HG02610 (cell line): Measurements from ENCODE around the gene LASP1.
"Not testable (repeated sequence)": the region's sequence is repeated elsewhere in the genome, so short reads cannot be mapped to it uniquely, and the experiment has no call there.

Experiments used
- ATAC-seq: cut with Tn5 transposase; IDR thresholded peaks from one replicate; pipeline ENCODE4 v1.9.1; 2021; ENCODE audit warnings: mild to moderate bottlenecking, moderate library complexity; ENCODE audit not compliant: unreplicated experiment

Gene LASP1

GRCh38 chr17:38922538-38923297 lies 52.9 kb downstream of the LASP1 start:
- no peak for ATAC-seq

- ATAC-seq, result no peak
Observed at GRCh38 chr17:38925263-38925995, 55.6 kb downstream of the LASP1 start, which contains the start of gene LASP1NB. TSS of gene LASP1NB (plus strand) at chr17:38925614.

- ATAC-seq, result peak; percentile 51
Observed at GRCh38 chr17:38926293-38927070, 56.6 kb downstream of the LASP1 start.

GRCh38 chr17:38930782-38931181 lies 60.9 kb downstream of the LASP1 start:
- ATAC-seq, result not testable (repeated sequence)

- not testable (repeated sequence) for ATAC-seq
Observed at GRCh38 chr17:38933962-38934361, 64.1 kb downstream of the LASP1 start.

GRCh38 chr17:38939987-38940386 lies 70.1 kb downstream of the LASP1 start:
- ATAC-seq, result no peak

DNA sequence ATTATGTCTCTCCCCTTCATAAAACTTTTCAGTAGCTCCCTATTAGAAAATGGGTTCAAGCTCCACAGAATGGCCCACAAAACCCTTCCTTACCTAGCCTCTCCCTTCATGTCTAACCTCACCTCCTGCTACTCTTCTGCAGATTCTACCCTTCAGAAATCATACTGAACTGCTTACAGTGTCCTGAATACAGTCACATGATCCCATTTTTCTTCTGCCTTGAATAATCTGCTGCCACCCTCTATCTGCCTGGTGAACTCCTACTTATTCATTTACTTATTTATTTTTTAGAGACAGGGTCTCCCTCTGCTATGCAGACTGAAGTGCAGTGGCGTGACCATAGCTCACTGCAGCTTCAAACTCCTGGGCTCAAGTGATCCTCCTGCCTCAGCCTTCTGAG lies 70.5 kb downstream of the LASP1 start:
- no peak for ATAC-seq

- no peak for ATAC-seq
Observed at GRCh38 chr17:38942696-38943334, 73.0 kb downstream of the LASP1 start.

DNA sequence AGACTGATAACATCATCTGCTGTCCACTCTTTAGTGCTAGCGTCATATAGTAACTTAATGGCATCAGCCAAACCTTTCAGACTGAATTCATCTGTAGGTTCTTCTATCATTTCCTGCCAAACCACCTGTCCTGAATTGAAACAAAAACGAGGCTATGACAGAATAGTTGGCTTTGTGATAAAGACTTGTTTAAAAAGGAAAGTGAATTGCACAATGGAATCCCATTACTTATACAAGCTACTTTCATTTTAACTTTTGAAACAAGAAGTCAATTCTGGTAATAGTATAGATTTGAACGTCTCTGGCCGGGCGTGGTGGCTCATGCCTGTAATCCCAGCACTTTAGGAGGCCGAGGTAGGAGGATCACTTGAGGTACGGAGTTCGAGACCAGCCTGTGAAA lies 73.7 kb downstream of the LASP1 start:
- no peak for ATAC-seq

GRCh38 chr17:38947189-38947588 lies 77.3 kb downstream of the LASP1 start:
- no peak for ATAC-seq

- ATAC-seq, result not testable (repeated sequence)
Observed at GRCh38 chr17:38953800-38954199, 83.9 kb downstream of the LASP1 start.

GRCh38 chr17:38958326-38958725 lies 88.5 kb downstream of the LASP1 start:
- no peak for ATAC-seq

DNA sequence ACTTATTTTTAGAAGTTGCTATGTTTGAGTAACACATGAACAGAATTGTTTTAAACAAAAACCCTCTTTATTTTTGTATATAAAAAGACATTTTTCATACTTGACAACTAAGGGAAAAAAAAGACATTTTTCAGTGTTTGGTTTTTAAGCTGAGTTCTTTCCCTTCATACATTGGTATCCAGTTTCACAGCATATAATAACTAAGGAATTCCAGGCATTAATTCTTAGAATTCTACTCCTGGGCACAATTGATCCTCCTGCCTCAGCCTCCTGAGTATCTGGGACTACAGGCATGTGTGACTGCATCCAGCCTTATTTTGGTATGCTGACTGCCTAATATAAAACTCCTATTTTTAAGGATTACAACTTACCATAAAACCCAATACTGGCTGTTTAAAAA lies 88.9 kb downstream of the LASP1 start:
- ATAC-seq, result no peak

DNA sequence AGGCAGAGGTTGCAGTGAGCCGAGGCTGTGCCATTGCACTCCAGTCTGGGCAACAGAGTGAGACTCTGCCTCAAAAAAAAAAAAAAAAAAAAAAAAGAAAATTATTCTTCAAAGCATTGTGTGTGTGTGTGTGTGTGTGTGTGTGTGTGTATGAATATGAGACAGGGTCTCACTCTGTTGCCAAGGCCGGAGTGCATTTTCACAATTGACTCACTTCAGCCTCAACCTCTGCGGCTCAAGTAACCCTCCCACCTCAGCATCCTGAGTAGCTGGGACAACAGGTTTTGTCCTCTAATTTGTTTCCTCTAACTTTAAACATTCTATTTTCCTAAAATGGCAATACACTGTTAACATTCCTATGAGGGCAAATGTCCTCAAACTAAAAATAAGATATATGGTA lies 89.7 kb downstream of the LASP1 start:
- ATAC-seq, result no peak

- ATAC-seq, result no peak
Observed at GRCh38 chr17:38960402-38960801, 90.5 kb downstream of the LASP1 start.

DNA sequence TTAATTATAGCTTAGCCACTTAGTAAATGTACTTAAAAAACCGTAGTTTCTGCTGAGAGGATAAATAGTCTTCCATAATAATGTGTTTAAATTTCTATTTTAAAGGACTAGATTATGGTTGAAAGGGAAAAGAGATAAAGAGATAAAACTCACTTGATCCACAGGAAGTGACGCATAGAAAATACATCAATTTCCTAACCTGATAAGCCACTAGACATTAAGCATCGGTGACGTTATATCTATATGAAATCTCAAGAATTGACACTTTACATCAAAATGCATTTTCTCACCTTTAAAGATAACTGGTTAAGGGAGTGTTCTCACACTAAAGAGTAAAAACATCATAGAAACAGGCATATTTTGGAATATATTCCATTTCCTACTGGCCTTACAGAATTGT lies 91.6 kb downstream of the LASP1 start:
- ATAC-seq, result no peak

GRCh38 chr17:38967290-38967738 lies 97.5 kb downstream of the LASP1 start, which contains the start of gene FBXO47:
TSS of gene FBXO47 (minus strand) at chr17:38967403. CDS start at chr17:38963025, 4,378 bp downstream.
- peak; percentile 51 for ATAC-seq

DNA sequence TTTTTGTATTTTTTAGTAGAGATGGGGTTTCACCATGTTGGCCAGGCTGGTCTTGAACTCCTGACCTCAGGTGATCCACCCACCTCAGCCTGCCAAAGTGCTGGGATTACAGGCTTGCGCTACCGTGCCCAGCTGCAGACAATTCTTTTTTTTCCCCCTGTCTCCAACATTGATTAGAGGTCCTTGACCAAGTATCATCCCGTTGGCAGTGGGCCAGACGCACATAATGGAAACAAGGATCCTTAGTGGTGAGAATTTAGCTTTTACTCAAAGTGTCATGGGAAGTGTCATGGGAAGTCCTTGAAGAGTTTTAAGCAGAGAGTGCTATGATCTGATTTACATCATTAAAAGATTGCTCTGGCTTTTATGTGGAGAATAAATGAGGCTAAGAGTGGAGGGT lies 99.4 kb downstream of the LASP1 start:
- ATAC-seq, result no peak

DNA sequence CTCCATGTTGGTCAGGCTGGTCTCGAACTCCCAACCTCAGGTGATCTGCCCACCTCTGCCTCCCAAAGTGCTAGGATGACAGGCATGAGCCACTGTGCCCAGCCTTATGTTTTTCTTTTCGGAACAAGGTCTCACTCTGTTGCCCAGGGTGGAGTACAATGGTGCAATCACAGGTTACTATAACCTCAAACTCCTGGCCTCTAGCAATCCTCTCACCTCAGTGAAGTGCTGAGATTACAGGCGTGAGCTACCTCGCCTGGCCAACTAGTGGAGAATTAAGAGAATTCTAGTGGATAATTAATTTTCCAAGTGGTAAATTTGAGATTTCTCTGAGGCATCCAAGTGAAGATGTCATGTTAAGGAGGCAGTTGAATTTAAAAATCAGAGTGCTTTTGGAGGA lies 100.3 kb downstream of the LASP1 start:
- no peak for ATAC-seq

GRCh38 chr17:38970804-38971203 lies 100.9 kb downstream of the LASP1 start:
- ATAC-seq, result no peak
